Right kidney (tissue), 1 donor: ENCODE results near the gene SHISA6.
A peak's percentile ranks its signal among the peaks of the same experiment; 100 is the strongest.

Experiments
- DNase-seq: peaks from one replicate; pipeline ENCODE4 v3.0.0-alpha.2; 2016

SHISA6 gene

GRCh38 chr17:11458279-11458678, 217.3 kb downstream of the SHISA6 start:
- DNase-seq, result no peak

- no peak for DNase-seq
Measured at GRCh38 chr17:11459861-11460331, 218.9 kb downstream of the SHISA6 start.

GRCh38 chr17:11461993-11462548, 221.1 kb downstream of the SHISA6 start:
- DNase-seq, result no peak

GRCh38 chr17:11467639-11468038, 226.6 kb downstream of the SHISA6 start:
- DNase-seq, result no peak

GRCh38 chr17:11485336-11486100, 244.5 kb downstream of the SHISA6 start:
- DNase-seq, result no peak

GRCh38 chr17:11486101-11486867, 245.3 kb downstream of the SHISA6 start:
- DNase-seq, result no peak

GRCh38 chr17:11486868-11487310, 245.9 kb downstream of the SHISA6 start:
- no peak for DNase-seq

GRCh38 chr17:11487469-11487868, 246.5 kb downstream of the SHISA6 start:
- no peak for DNase-seq

- no peak for DNase-seq
Measured at GRCh38 chr17:11488407-11488806, 247.4 kb downstream of the SHISA6 start.

GRCh38 chr17:11490171-11490755, 249.2 kb downstream of the SHISA6 start:
- DNase-seq, result peak; percentile 19

- no peak for DNase-seq
Measured at GRCh38 chr17:11492511-11492910, 251.5 kb downstream of the SHISA6 start.

- no peak for DNase-seq
Measured at GRCh38 chr17:11493936-11494335, 252.9 kb downstream of the SHISA6 start.

GRCh38 chr17:11495613-11496012, 254.6 kb downstream of the SHISA6 start:
- peak; percentile 8 for DNase-seq

- no peak for DNase-seq
Measured at GRCh38 chr17:11499881-11500280, 258.9 kb downstream of the SHISA6 start.

GRCh38 chr17:11503308-11504035, 262.5 kb downstream of the SHISA6 start:
- DNase-seq, result no peak

GRCh38 chr17:11506635-11507034, 265.6 kb downstream of the SHISA6 start:
- DNase-seq, result peak; percentile 23

- no peak for DNase-seq
Measured at GRCh38 chr17:11511696-11512095, 270.7 kb downstream of the SHISA6 start.

GRCh38 chr17:11514565-11514964, 273.6 kb downstream of the SHISA6 start:
- DNase-seq, result no peak

- no peak for DNase-seq
Measured at GRCh38 chr17:11514981-11515680, 274.1 kb downstream of the SHISA6 start.

GRCh38 chr17:11515901-11516300, 274.9 kb downstream of the SHISA6 start:
- no peak for DNase-seq

GRCh38 chr17:11535231-11535630, 294.2 kb downstream of the SHISA6 start:
- DNase-seq, result no peak
